Pancreas (tissue), 10 donors: ENCODE measurements around the gene CHSY1. TPM values are rescaled to one million over a fixed set of nuclear protein-coding genes. Genes with fewer than 3 reads are reported as not detected.

Experiments
- ATAC-seq, 4 donors: fragments of 200-7000 bp; cut with Tn5 transposase; one replicate each; pipeline versions ENCODE4 v1.8.0 to v1.9.1; 2020; ENCODE audit warnings: mild to moderate bottlenecking in 4 of 4, moderate library complexity in 4 of 4
- DNase-seq, 6 donors: peaks; one replicate each; pipeline ENCODE4 v3.0.0-alpha.2; 2020
- FAIRE-seq: peaks from 2 replicates; lab custom pipeline; 2012; peaks lifted over from hg19 to GRCh38; lab: Jason Lieb, UNC
- H3K27ac ChIP-seq, 4 donors: fragments of 200-600 bp; sonication (generic); 1 replicate in 3 of 4; 2 replicates in 1 of 4; pipeline versions ENCODE4 v1.5.0 to v1.8.0; 2020
- H3K27me3 ChIP-seq, 4 donors: fragments of 200-600 bp; one replicate each; pipeline ENCODE4 v1.8.0; 2021
- H3K36me3 ChIP-seq, 3 donors: fragments of 200-600 bp; sonication (generic) in 1 of 3; one replicate each; pipeline versions ENCODE4 v1.5.0 to v1.8.0; 2020 to 2021
- H3K4me1 ChIP-seq, 3 donors: fragments of 200-600 bp; one replicate each; pipeline ENCODE4 v1.8.0; 2021
- H3K4me3 ChIP-seq, 4 donors: fragments of 200-600 bp; sonication (generic) in 2 of 4; one replicate each; pipeline versions ENCODE4 v1.5.0 to v1.8.0; 2020 to 2021
- H3K9me3 ChIP-seq, 4 donors: fragments of 200-600 bp; one replicate each; pipeline ENCODE4 v1.8.0; 2021
- WGBS, 2 donors: extraction: QIAGEN DNeasy Blood & Tissue Kit; methylation state at CpG; one replicate each; pipeline ENCODE4 v1.1.7; 2013; 5-methylcytosine and 5-hydroxymethylcytosine counted together
- intact Hi-C, 3 donors: fragments of 100-400 bp; cut with DNase I; formaldehyde crosslinking; loops; one replicate each; pipeline versions ENCODE4 v1.11.1 to v1.14.2; 2022
- polyA plus RNA-seq, 2 donors: library from polyadenylated mRNA; stranded (reverse); fragments of 200-250 nt; gene quantifications; one replicate each; pipeline ENCODE4 v1.2.3, GENCODE V29; 2013
- total RNA-seq, 6 donors: library from RNA; stranded (reverse); fragmentation: NEBNext Ultra II Directional in 4 of 6; extraction: Animal tissue kit (Norgen Biotek cat#: 25700) in 4 of 6; gene quantifications; one replicate each; pipeline versions ENCODE4 v1.2.1 to v1.2.4, GENCODE V29; 2021 to 2023
- TF ChIP-seq, protein P1 (sequence below), 4 donors: fragments of 200-600 bp; sonication (generic) in 3 of 4; IDR thresholded peaks; one replicate each; pipeline versions ENCODE4 v1.5.0 to v1.8.0; 2021; ENCODE audit warnings: antibody characterized with exemption in 4 of 4
- donor health status: healthy with polysubstance abuse.
- donor health status: DM: no; HTN: no; CAD: no; lungs with moderate emphysema.
- donor health status: DM: no; HTN: no; CAD: no.
- donor health status: control.
- donor health status: control.
- donor health status: Bipolar disorder and iron deficiency.
- donor health status: DM: yes; HTN: yes; CAD: no.
- donor health status: DM: no; HTN: no; CAD: no.
- donor health status: DM: no; HTN: no; CAD: no.
- donor health status: DM: yes; HTN: yes; CAD: no.

Gene CHSY1
- total and polyA plus RNA-seq, 8 donors = 3.4 to 11.2 (median 5.5) TPM

GRCh38 chr15:101283931-101284330 is 32.1 kb upstream of the CHSY1 start:
- no peaks in the 10 kb centered on the region for H3K4me1 ChIP-seq
- TF ChIP-seq, protein P1, sequence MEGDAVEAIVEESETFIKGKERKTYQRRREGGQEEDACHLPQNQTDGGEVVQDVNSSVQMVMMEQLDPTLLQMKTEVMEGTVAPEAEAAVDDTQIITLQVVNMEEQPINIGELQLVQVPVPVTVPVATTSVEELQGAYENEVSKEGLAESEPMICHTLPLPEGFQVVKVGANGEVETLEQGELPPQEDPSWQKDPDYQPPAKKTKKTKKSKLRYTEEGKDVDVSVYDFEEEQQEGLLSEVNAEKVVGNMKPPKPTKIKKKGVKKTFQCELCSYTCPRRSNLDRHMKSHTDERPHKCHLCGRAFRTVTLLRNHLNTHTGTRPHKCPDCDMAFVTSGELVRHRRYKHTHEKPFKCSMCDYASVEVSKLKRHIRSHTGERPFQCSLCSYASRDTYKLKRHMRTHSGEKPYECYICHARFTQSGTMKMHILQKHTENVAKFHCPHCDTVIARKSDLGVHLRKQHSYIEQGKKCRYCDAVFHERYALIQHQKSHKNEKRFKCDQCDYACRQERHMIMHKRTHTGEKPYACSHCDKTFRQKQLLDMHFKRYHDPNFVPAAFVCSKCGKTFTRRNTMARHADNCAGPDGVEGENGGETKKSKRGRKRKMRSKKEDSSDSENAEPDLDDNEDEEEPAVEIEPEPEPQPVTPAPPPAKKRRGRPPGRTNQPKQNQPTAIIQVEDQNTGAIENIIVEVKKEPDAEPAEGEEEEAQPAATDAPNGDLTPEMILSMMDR (IDR thresholded peaks at IDR 0.05) = no peak
- no peaks in the 10 kb centered on the region for H3K27me3 ChIP-seq
- ATAC-seq (no peak), DNase-seq (no peak), FAIRE-seq (no peak)
- H3K27ac ChIP-seq = no peak overlapping the region
- H3K36me3 ChIP-seq = peaks cover 0 to 47% (median 24%) of the 10 kb centered on the region in 3 donors
- WGBS, 2 donors = 86 to 92% methylated on average over 6 of the region's 6 CpGs
- H3K4me3 ChIP-seq = no peak overlapping the region
- H3K9me3 ChIP-seq = no peaks in the 10 kb centered on the region
- intact Hi-C loops = no loop called here

GRCh38 chr15:101280007-101280406 is 28.2 kb upstream of the CHSY1 start:
- DNase-seq = no peak
- no peak for FAIRE-seq
- Histone ChIP-seq H3K36me3 (peaks cover 0 to 30% (median 11%) of the 10 kb centered on the region in 3 donors), H3K9me3 (no peaks in the 10 kb centered on the region), H3K4me3 (no peak overlapping the region), H3K27ac (no peak overlapping the region), H3K4me1 (peaks cover 0 to 8% (median 0%) of the 10 kb centered on the region in 3 donors), H3K27me3 (no peaks in the 10 kb centered on the region)
- intact Hi-C loops = no loop called here
- WGBS, 2 donors = 79 to 81% methylated on average over 2 of the region's 2 CpGs
- TF ChIP-seq, protein P1 (IDR thresholded peaks at IDR 0.05) = no peak
- ATAC-seq = no peak

DNA sequence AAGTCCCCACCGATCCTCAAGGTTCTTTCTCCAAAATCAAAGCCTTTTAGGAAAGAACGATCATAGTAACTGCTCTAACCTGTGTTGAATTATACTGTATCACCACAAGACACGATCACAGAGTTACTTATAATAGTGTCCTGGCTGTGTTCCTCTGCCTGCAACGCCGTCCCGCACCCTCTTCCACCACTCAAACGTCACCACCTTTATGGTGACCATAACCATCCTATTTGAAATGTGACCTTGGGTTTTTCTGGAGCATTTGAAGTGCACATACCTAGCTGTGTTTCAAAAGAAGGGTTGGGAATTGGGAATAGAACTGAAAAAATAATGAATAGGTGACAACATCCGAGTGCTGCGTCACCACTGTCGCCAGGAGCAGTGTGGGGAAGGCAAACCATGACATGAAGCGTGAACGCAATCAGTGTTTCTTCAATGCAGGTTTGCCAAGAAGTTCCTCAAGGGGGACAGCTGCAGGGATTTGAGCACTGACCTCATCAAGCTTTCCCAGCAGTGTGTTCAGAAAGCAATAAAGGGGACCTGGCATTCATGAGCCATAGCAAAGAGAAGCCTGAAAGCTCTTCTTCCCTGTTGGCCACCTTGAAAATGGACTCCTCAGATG is 26.2 kb upstream of the CHSY1 start:
- ATAC-seq (no peak), DNase-seq (no peak), FAIRE-seq (no peak)
- 73 to 78% methylated on average over 12 of the region's 12 CpGs for WGBS, 2 donors
- TF ChIP-seq, protein P1 (IDR thresholded peaks at IDR 0.05) = no peak
- Histone ChIP-seq H3K27ac (no peak overlapping the region), H3K9me3 (no peaks in the 10 kb centered on the region), H3K27me3 (no peaks in the 10 kb centered on the region), H3K4me3 (peak overlapping the region in 3 of 4 donors; percentile 87 to 94 (median 93)), H3K36me3 (peaks cover 13 to 34% (median 14%) of the 10 kb centered on the region in 3 donors), H3K4me1 (peaks cover 0 to 8% (median 0%) of the 10 kb centered on the region in 3 donors)
- intact Hi-C loops = no loop called here

GRCh38 chr15:101277038-101277822 is 25.4 kb upstream of the CHSY1 start, which contains the start of gene SELENOS:
Gene SELENOS, minus strand, starts transcription at chr15:101277485. Its CDS starts 68 bp downstream, at chr15:101277417.
- intact Hi-C loops = no loop called here
- WGBS, 2 donors = 0 to 1% methylated on average over 69 to 91 of the region's 91 CpGs
- Histone ChIP-seq H3K9me3 (no peaks in the 10 kb centered on the region), H3K36me3 (peaks cover 15 to 34% (median 22%) of the 10 kb centered on the region in 3 donors), H3K27ac (peak within 1 kb of the TSS; percentile 78 to 84 (median 80)), H3K4me3 (peak within 1 kb of the TSS; percentile 87 to 95 (median 94)), H3K4me1 (peaks cover 0 to 8% (median 0%) of the 10 kb centered on the region in 3 donors), H3K27me3 (no peaks in the 10 kb centered on the region)
- TF ChIP-seq, protein P1 (IDR thresholded peaks at IDR 0.05) = no peak
- ATAC-seq (peak; percentile 96 to 98 (median 98)), DNase-seq (peak; percentile 85 to 98 (median 93)), FAIRE-seq (no peak)
